IPS-NIHi7 (cell line): Measurements from ENCODE around the gene KCNJ11.

Experiments used
- DNase-seq: peaks from one replicate; pipeline ENCODE4 v3.0.0; 2012; ENCODE audit warnings: mixed read lengths; ENCODE audit errors: extremely low spot score

The KCNJ11 gene

DNA sequence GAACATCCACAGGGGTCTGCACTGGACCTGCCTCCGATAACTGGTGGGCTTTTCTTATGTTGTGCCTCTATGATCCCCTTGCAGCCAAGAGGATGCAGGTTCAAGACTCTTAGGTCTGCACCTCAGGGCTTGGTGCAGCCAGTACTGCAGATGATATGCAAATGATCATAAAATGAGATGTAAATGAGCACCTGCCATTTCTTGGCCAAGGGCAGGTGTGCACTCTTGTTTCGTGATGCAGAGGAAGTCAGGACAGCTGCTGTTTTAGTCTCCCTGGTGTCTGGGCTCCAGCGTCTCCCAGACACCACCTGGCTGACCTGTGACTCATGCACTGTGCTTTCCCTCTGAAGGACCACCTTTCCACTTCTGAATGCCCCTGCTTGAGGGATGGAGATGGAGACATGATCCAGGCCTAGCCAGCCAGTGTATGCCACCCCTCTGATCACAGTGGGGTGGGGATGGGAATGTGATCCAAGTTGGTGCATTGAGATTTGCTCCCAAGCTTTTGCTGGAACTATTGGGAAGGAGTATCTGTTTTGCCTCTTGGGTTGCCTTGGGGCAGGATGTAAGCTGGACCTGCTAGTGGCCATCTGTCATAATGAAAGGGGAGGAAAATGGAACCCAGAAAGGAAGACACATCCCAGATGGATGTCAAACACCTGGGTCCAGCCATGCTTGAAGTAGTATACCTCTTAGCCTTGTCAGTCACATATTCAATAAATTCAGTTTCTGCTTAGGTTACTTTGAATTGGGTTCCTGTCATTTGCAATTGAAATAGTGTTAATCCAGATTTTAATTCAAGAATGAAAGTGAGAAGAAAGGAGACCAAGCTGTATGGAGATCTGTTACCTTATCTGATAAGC is 3.3 kb upstream of the KCNJ11 start:
- no peak for DNase-seq

DNA sequence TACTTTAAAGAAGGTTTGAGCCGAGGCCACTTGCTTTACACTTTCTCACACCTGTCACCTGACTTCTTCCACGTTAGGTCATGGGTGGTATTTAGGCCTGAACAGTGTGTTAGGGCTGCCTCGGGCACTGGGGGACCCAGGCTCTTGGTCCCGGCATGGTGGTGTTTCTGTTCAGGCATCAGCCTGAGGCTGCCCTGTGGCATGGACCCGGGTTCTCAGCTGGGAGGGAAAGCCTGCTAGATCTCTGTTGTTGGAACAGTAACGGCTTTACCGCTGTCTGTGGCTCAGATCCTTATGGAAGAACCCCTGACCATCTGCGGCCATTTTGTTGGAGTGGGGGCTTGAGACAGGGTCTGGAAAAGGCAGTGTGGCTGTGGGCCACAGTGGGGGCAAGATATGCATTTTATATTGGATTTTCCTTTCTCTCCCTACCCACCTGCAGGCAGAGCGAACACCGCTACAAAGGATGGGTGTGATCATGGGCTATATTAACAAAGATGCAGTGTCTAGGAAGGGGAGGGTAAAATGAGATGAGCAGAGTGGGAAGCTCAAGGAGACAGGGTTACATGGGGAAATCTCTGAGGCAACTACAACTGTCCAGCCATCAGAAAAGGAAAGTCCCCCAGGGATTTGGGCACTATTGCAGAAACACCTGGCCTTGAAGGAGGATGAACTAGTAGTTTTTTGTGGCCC is 1.6 kb upstream of the KCNJ11 start:
- DNase-seq, result no peak

- DNase-seq, result peak; percentile 93
Measured at GRCh38 chr11:17389211-17389956, 925 bp upstream of the KCNJ11 start.

- no peak for DNase-seq
Measured at GRCh38 chr11:17387811-17388210, 648 bp downstream of the KCNJ11 start.

DNA sequence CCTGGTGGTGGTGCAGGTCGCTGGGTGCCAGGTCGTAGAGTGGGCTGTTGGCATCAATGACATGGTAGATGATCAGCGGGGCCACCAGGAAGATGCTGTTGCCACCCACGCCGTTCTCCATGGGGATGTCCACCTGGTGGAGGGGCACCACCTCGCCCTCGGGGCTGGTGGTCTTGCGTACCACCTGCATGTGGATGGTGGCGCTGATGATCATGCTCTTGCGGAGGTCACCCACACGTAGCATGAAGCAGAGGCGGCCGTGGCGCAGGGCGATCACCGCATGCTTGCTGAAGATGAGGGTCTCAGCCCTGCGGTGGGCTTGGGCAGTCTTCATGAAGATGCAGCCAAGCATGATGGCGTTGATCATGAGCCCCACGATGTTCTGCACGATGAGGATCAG is 1.2 kb downstream of the KCNJ11 start:
- no peak for DNase-seq

DNA sequence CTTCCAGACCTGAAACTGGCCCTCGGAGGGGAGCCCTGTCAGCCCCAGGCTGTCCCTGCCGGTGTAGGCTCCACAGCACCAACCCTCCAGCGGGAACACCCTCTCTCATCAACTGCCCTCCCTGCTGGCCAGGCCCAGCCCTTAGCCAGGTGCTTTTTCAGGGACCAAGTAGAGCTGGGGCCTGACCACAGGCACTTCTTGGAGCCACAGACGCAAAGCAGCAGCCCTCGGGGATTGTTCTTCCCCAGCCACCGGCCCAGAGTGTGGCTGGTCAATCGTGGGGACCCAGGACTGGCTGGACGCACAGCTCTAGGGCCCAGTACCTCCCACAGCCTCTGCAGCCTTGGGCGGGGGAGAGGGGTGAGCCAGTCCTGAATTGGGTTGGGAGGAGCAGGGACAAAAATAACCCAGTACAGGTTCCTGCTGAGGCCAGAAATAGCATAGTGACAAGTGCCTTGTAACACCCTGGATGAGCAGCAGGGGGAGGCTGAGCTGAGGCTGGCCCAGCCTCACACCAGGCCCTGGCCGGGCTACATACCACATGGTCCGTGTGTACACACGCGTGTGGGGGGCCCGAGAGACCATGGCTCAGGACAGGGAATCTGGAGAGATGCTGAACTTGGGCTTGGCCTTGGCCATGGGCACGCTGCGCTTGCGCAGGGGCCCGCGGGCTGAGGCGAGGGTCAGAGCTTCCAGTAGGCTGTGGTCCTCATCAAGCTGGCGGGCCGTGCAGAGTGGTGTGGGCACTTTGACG is 2.0 kb downstream of the KCNJ11 start:
- peak; percentile 63 for DNase-seq

DNA sequence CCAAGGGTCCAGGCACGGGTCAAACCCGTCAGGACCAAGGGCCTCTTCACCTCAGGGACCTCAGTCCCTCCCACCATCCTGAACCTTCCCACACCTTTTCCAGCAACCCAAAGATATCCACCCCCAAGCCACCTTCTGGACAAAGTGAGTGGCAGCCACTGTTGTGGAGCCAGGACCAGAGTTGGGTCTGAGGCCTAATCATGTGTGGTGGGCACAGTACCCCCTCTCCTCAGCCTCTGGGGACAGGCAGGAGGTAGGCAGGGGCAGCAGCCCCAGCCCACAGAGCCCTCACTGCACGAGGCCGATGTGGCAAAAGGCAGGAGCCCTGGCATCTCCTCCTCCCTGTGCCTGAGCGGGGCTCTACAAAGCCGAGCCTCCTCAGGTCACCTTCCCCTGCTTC is 2.5 kb downstream of the KCNJ11 start:
- no peak for DNase-seq

DNA sequence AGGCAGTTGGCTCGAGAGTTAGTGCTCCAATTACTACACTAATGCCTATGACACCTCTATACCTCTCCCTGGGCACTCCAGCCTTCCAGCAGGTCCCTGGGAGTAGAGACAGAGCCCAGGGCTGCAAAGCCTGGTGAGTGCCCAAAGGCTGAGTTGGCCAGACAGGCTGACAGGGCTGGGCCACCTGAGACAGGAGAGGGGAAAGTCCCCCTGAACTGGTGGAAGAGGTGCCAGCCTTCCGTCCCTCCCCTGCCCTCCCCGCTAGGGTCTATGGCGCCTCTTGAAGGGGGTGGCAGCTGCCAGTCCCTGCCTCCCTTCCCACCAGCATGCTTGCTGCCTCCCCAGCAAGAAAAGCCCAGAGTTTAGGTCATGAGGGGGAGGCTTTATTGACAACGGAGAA is 3.0 kb downstream of the KCNJ11 start:
- no peak for DNase-seq

GRCh38 chr11:17384002-17384511 is 4.4 kb downstream of the KCNJ11 start:
- DNase-seq, result peak; percentile 81

- DNase-seq, result no peak
Measured at GRCh38 chr11:17383461-17383860, 5.0 kb downstream of the KCNJ11 start.

- DNase-seq, result no peak
Measured at GRCh38 chr11:17382046-17382728, 6.3 kb downstream of the KCNJ11 start.

DNA sequence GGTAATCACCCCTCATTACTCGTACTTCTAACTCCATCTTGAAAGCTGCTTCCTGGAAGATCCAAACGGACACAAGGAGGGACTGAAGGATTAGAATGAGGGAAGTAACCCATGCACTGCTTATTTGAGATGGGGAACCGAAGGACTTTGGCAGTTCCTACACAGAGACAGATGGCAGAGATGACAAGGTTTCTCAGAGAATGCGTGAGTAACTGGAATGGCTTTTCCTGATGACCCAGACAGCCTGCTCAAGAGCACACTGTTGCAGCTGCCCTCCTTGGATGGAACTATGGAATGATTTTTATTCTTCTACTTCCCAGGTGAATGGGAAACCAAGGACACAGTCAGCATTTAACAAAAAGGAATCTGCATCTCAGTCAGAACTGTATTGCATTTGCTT is 7.3 kb downstream of the KCNJ11 start:
- DNase-seq, result no peak

DNA sequence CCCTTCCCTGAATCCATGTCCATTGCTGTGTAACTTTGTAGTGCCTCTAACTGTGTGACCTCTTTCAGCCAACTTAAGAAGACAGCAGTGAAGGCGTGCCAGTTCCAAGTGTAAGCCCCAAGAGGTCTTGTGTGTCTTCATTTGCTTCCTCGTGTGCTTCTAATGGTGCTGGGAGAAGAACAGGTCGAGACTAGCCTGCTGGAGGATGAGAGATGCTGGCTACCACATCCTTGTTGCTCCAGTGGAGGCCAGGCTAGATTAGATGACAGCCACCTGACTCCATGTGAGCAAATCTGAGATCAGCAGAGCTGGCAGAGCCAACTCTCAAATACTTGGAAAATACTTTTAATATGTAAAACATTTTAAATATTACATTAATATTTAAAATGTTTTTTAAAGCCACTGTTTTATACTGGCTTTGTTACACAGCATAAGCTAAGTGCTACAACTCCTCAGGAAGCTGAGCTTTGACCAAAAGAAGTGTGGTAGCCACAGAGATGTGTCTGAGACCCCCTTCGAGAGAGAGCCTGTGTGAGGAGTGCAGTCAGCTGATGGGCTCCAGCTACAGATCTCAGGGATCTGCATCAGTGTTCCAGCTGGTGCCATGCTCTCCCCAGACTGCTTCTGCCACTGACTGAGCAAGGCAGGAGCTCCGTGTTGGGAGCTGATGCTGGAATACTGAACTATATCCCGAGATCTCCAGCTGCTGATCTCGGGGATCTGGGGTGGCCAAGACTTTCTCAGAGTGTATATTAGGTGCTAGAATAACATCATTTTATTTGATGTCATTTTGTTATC is 8.9 kb downstream of the KCNJ11 start:
- no peak for DNase-seq

- no peak for DNase-seq
Measured at GRCh38 chr11:17378655-17379054, 9.8 kb downstream of the KCNJ11 start.

- DNase-seq, result no peak
Measured at GRCh38 chr11:17376493-17376892, 12.0 kb downstream of the KCNJ11 start.

DNA sequence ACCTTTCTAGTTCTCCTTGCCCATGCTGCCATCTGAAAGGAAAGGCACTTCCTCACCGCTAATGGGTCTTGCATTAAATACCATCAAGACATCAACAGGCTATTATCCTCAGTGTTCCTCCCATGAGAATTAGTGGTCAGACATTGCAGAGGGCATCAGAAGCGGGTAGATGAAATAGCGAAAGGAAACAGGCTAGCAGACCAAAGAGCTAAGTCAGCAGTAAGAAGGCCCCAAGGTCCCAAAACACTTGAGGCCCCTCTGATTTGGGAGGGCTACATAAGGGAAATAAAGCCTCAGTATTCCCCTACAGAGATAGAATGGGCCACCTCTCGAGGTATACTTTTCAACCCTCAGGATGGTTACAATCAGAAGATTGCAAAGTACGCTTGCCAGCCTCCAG is 12.9 kb downstream of the KCNJ11 start:
- no peak for DNase-seq

DNA sequence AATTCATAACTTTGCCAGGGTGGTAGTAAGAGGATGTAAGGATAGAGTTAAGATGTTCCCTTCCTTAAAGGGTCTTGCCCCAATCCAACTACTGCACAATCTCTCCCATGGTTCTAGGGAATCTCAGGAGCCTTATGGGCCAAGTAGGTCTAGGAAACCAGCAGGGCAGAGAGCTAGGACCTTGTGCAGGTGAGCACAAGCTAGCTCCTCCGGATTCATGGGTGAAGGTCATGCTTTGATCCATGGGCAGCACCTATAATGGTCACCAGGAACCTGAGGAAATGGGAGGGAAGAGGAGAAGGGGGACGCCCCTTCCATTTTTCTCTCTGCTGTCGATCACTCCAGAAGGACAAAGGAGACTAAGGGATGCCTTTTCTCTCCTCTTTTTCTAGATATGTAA is 16.8 kb downstream of the KCNJ11 start:
- DNase-seq, result no peak

DNA sequence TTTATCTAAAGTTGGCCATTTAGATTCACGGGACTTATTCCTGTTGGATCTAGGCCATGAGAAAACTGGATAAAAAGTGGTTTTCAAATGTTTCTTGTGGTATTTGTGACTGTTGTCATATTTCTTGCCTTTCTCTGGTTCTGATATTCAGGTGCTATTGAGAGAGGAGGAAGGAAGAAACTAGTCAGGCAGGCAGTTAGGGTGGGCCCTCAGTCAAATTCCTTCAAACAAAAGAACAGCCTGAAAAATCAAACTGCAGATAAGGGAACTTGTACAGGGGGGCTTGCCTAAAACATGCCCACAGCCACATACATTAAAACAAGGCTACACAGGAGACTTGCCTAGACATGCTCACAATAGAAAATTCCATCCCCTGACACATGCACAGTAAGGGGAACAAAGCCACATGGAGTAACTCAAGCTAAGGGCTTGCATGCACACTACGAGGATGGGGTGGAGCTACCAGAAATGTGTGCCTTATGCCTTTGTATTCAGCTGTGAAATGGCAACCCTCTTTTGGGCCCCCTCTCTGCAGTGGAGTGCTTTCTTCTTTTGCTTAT is 18.7 kb downstream of the KCNJ11 start:
- no peak for DNase-seq

- no peak for DNase-seq
Measured at GRCh38 chr11:17369094-17369493, 19.4 kb downstream of the KCNJ11 start.

DNA sequence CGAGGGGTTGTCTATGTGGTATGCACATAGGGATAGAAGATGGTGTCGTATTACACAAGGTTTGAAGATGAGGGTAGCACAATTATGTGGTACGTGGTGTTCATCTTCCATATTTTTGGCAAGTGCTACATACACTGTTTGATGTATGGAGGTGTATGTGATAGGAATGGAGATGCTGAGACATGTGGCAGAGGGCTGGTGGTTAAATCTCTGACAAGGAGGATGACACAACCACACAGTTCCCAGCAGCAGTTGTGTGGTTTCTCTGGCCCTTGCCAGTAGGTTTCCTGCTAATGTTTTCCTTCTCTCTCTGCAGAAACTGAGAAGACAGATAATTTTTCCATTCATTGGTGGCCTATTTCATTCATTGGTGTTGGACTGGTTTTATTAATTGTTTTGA is 19.9 kb downstream of the KCNJ11 start:
- DNase-seq, result no peak
